Putamen (tissue), 1 donor: ENCODE data around the gene AK3.
"Not testable (repeated sequence)": the region's sequence is repeated elsewhere in the genome, so short reads cannot be mapped to it uniquely, and the experiment has no call there.

Experiments
- DNase-seq: peaks from one replicate; pipeline ENCODE4 v3.0.0-alpha.2; 2016; ENCODE audit warnings: low spot score

AK3 gene

DNA sequence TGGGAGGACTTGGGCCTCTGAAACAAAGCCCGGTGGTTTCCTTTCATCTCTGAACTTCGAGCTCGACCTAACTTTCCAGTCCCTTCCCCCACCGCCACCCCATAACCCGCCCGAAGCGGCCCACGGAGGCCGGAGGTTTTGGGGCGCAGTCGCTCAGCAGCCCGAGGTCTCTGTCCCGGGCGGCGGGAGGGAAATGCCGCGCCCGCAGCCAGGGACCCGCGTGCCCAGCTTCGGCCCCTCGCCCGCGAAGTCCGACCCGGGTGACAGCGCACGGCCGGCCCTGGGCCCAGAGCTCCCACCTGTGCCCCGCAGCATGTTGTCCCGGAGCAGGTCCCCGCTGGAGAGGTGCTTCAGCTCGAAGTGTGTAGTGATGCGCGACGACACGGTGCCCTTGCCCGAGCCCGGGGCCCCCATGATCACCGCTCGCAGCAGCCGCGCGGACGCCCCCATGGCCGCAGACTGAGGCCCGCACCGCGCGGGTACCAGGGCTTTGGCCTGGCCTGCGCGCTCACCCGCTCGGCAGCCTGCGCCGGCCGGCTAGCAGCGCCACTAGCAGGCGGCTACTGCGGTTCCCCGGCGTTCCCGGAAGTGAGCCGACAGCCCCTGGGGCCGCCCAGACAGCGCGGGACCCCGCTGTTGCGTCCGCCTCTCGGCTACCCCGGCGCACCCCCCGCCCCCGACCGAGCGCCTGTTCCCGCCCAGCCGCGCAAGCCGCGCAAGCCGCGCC is at the start of gene AK3:
TSS of gene AK3 (minus strand) at position 565 of the 727 bp plus-strand sequence. CDS start at position 450, 115 bp downstream.
- peak; percentile 77 for DNase-seq

DNA sequence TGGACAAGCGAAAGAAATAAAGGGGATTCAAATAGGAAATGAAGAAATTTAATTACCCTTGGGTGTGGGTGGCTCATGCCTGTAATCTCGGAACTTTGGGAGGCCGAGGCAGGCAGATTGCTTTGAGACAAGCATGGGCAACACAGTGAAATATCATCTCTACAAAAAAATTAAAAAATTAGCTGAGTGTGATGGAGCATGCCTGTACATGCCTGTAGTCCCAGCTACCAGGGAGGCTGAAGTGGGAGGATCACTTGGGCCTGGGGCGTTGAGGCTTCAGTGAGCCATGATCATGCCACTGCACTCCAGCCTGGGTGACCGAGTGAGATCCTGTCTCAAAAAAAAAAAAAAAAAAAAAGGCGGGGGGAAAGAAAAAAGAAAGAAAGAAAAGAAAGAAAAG is 47.7 kb upstream of the AK3 start:
- no peak for DNase-seq

DNA sequence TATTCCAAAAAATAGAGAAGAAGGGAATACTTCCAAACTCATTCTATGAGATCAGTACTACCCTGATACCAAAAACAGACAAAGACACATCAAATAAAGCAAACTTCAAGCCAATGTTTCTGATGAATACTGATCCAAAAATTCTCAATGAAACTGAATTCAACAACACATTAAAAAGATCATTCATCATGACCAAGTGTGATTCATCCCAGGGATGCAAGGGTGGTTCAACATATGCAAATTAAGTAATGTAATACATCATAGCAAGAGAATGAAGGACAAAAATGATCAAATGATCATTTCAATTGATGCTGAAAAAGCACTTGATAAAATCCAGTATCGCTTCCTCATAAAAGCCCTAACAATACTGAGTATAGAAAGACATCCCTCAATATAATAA is 46.9 kb upstream of the AK3 start:
- DNase-seq, result no peak

DNA sequence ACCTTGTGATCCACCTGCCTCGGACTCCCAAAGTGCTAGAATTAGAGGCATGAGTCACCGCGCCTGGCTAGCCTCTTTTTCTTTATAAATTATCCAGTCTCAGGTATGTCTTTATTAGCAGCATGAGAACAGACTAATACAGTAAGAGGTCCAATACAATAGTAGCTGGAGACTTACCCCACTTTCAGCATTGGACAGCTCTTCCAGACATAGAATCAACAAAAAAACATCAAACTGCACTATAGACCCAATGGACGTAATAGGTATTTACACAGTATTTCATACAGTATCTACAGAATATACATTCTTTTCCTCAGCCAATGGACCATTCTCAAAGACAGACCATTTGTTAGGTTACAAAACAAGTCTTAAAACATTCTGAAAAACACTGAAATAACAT is 45.6 kb upstream of the AK3 start:
- no peak for DNase-seq

DNA sequence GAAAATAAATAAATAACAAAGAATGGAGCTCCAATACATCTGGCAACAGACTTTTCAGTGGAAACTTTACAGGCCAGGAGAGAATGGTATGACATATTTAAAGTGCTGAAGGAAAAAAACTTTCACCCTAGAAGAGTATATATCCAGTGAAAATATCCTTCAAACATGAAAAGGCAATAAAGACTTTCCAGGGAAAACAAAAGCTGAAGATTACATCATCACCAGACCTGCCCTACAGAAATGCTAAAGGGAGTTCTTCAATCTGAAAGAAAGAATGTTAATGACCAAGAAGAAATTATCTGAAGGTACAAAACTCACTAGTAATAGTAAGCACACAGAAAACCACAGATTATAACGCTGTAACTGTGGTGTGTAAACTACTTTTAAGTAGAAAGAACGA is 43.4 kb upstream of the AK3 start:
- DNase-seq, result no peak

DNA sequence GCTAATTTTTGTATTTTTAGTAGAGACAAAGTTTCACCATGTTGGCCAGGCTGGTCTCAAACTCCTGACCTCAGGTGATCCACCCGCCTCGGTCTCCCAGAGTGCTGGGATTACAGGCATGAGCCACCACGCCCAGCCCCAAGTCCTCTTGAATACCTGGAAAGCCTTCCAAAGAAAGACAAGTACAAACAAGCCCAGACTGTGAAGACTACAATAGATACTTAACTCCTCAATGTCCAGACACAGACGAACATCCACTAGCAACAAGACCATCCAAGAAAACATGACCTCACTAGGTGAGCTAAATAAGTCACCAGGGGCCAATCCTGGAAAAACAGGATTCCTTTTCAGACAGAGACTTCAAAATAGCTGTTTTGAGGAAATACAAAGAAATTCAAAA is 42.2 kb upstream of the AK3 start:
- DNase-seq, result not testable (repeated sequence)

DNA sequence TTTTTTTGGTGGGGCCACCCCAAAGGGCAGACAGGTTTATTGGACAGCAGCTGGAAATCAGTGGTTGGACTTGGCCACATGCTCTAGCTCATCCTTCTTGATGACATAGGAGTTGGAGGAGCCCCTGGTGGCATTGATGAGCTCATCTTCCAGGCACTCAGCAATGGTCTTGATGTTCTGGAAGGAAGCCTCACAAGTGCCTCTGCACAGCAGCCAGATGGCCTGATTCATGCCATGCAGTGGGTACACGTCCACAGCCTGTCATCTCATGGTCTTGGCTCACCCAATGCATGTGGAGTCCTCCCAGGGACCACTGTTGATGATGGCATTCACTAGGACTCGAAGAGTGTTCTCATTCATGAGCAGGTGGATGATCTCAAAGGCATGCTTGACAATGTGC is 40.4 kb upstream of the AK3 start:
- no peak for DNase-seq

DNA sequence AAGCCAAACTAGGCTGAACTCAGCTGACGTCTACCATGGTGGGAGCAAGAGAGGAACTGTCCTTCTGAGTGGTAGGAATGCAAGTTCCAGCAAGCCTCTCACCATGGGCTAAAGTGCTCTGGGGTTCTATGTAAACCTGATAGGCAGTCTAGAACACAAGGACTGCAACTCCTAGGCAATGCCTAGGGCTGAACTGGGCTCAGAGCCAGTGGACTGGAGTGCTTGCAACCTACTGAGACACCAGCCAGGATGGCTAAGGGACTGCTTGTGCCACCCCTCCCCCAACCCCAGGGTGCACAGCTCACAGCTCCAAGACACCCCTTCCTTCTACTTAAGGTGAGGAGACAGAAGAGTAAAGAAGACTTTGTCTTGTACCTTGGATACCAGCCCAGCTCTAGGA is 39.6 kb upstream of the AK3 start:
- no peak for DNase-seq

DNA sequence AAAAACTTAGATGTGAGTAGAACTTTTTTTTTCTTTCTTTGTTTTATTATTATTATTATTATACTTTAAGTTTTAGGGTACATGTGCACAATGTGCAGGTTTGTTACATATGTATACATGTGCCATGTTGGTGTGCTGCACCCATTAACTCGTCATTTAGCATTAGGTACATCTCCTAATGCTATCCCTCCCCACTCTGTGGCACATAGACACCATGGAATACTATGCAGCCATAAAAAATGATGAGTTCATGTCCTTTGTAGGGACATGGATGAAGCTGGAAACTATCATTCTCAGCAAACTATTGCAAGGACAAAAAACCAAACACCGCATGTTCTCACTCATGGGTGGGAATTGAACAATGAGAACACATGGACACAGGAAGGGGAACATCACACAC is 34.0 kb upstream of the AK3 start:
- DNase-seq, result not testable (repeated sequence)

DNA sequence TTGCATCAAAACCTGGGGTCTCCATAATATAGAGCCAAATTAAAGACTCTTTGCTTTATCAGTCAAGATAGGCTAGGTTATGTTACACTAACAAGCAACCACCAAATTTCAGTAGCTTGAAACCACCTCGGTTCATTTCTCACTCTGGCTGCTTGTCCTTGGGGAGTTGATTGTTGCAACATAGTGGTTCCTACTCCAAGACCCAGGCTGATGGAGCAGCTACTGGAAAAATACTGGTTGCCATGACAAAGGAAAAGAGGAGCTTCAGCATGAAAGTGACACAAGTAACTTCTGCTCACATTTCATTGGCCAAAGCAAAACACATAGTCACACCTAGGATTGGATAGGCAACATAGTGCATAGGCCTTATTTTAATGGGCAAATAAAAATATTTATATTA is 33.2 kb upstream of the AK3 start:
- DNase-seq, result no peak

DNA sequence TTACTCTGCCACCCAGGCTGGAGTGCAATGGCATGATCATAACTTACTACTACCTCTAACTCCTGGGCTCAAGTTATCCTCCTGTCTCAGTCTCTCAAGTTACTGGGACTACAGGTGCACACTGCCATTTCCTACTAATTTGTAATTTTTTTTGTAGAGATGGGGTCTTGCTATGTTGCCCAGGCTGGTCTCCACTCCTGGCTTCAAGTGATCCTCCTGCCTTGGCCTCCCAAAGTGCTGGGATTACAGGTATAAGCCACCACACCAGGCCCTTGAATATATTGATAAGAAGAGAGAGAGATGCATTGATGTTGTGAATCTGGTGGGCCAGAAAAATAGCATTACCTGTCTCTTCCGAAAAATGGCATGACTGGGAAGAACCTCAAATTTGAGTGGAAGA is 30.8 kb upstream of the AK3 start:
- DNase-seq, result no peak

DNA sequence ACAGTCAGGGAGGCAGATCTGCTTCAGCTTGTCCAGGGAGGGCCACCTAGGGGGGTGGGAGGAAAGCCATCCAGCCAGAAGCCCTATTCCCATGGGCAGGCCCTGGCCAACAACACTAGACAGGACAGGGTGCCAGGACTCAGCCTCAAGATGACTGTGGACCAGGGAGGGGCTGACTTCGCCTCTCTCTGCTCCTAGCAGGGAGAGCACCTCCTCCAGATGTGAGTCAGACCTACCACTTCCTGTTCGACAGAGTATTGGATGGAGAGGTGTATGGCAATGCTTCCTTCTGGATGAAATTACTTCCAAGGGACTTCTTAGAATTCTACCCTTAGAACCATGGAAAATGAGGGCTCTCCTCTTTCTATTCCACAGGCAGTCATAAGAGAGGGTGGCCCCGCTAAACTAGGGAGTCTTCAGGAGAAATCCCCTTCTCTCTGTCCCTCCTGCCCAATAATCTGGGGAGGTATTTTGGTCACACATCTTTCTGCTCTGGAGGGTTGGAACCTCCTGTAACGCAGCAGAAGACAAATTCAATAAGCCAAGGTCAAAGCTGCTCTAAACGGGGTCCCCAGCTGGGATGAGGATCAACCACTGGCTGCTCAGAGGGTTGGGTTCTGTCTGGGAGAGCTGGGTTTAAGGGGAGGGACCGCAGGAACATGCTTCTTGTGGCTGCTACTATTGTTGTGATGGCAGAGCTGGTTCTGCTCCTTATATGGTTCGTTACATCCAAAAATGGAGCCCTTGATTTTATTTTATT is 28.5 kb upstream of the AK3 start:
- DNase-seq, result no peak

DNA sequence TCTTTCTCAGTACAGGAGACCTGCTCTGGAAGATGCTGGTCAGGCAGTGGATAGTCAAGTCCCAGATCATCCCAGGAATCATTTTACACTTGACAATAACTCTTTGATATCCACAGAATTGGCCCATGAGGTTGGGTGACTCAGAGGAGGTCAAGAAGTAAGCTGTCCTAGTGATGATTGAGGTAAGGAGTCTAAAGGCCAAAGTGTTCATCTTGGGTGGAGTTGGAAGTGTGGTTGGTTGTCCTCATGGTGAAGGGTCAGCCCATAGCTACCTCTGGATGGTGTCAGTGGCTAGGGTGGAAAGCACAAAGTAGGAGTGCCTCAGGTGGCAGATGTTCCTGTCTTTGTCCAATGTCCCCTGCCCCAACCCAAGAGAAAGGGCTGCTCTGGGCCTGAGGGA is 27.7 kb upstream of the AK3 start:
- no peak for DNase-seq

DNA sequence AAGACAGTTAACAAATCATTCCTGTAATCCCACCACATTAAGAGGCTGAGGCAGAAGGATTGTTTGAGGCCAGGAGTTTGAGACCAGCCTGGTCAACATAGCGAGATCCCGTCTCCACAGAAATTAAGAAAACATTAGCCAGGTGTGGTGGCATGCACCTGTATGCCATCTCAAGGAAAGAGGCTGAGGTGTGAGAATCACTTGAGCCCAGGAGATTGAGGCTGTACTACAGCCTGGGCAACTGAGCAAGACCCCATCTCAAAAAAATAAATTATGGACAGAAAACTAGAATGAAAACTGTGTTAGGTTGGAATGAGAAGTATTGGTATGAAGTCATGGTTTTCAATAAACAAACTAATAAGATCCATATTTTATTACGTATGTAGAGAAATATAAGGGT is 23.0 kb upstream of the AK3 start:
- DNase-seq, result no peak

DNA sequence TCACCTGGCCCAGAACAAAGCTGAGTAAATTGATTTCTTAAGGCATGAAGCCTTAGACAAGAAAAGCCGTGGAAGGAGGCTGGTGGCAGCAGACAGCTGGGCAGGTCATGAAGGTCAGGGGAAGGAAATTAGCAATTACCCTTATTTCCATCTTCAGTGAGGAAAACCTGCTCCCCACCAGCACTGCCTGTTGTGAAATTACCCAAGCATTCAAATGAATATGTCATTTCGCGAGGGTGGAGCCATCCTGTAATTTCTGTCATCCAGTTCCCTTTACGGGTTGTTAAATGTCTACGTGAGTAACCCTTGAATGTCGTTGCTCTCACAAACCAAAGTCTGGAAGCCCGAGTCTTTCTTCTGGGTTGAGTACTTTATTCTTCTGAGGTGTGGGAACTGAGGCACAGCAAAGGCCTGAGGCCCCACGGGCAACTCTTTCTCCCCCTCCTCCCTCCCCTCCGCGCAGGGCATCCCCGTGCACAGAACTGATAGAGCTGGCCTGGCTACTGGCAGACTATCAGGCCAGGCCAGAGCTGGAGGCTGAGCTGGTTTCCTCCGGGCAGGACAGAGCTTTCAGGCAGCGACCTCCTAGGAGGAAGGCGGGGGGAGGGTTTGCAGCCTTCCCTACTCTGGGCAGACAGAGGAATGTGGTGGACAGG is 22.0 kb upstream of the AK3 start:
- DNase-seq, result peak; percentile 11

DNA sequence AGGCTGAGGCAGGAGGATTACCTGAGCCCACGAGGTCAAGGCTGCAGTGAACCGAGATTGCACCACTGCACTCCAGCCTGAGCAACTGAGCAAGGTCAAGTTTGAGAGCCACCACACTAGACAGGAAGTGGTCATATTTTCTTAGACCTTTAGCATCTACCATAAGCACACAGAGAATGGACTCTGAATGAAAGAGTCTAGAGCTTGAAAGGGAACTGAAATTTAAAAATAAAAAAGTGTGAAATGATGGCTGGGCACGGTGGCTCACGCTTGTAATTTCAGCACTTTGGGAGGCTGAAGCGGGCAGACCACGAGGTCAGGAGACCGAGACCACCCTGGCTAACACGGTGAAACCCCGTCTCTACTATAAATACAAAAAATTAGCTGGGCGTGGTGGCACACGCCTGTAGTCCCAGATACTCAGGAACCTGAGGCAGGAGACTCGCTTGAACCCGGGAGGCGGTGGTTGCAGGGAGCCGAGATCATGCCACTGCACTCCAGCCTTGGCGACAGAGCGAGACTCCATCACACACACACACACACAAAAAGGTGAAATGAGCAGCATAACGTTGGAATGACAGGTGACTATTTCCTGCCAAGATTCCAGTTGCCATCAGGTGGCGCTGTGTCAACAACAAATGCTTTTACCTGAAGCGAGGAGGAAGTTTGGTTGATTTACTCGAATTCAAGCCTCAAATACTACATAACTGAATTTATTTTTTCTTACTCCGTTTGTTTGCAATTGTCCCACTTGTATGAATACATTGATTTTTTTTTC is 21.3 kb upstream of the AK3 start:
- peak; percentile 61 for DNase-seq

DNA sequence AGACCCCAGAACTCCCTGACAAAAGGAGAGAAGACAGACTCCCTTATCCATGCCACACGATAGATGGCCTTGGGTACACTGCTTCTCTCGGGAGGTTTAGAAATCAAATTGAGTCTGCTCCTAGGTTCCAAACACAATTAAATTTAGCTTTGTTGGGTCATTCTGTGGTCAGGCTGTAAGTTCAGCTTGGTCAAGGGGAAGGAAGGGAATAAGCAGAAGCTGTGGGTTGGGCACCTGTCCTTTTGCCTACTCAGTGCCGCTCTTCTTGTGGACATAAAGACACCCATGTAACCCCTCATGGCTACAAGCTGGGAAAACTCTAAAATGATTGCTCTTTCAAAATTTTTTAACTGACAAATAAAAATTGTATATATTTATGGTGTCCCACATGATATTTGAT is 19.1 kb upstream of the AK3 start:
- DNase-seq, result peak; percentile 12

DNA sequence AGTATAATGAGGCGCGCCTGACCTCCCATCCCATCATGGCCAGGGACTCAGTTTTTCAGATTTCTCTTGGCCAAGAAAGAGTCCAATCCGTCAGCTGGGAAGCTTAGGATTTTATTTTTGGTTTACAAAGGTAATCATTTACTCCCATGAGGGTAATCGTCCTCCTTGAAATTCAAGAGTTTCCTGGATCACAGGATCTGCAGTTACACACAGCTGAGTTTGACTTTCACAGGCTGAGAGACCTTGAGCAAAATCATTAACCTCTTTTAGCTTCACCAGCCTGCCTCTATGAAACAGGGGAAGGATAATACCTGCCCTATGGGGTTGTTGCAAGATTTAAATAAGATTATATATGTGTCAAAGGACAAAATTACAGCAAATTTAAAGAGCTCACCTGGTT is 15.4 kb upstream of the AK3 start:
- no peak for DNase-seq

DNA sequence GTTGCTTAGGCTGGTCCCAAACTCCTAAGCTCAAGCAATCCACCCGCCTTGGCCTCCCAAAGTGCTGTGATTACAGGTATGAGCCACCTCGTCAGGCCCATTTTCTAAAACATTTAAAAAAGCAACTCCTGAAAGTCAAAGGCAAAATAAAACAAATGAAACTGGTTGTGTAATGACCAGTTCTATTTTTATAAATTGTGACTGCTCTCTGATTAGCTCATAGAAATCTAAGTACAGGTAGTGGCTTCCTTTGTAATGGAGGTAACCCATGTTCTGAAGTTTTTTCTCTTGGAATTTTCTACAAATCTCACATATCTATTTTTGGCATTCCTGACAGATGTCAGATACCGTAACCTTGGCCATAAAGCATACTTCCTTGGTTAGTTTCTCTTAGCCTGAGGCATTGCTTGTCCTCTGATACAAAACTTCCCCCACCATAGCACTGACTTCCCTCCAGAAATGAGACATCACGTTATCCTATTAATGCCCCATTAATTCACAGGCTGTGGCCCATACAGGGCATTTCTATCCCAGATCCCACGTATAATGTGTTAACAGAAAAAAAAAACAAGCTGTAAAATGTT is 14.1 kb upstream of the AK3 start:
- DNase-seq, result no peak

DNA sequence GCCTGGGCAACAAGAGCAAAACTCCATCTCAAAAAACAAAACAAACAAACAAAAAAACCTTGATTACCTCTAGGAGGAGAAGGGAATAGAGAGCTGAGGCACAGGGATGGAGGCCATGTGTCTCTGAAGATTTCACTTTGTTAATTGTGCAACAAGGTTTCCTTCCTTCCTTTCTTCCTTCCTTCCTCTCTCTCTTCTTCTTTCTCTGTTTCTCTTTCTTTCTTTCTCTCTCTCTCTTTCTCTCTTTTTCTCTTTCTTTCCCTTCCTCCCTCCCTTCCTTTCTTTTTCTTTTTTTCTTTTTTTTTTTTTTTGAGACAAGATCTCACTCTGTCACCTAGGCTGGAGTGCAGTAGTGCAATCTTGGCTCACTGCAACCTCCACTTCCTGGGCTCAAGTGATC is 13.5 kb upstream of the AK3 start:
- DNase-seq, result not testable (repeated sequence)

DNA sequence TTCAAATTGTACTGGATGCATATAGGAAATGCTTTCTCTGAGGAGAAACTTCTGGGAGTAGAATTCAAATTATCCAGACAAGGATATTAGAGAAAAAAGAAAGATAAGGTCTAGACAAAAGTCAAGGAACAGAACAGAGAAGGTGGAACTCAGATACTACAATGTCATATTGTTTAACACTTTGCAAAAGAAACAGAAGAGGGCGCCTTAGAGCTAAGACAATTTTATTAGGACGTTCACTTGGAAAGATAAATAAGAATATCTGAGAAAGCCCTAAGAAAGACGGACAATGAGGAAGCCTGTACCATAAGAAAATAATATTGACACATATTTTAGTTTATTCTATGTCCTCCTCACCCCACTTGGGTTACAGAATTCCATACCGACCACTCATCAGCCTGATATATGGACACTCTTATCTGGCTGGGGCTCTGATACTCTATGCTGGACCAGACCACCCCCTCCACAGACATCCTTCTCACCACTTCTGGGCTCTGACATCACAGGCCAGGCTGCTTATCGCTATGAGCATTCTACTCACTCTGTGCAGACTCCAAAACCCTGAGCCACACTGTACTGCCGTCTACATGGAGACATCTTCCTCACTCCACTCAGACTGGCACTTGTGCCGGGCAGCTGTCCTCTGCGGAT is 9.1 kb upstream of the AK3 start:
- no peak for DNase-seq

DNA sequence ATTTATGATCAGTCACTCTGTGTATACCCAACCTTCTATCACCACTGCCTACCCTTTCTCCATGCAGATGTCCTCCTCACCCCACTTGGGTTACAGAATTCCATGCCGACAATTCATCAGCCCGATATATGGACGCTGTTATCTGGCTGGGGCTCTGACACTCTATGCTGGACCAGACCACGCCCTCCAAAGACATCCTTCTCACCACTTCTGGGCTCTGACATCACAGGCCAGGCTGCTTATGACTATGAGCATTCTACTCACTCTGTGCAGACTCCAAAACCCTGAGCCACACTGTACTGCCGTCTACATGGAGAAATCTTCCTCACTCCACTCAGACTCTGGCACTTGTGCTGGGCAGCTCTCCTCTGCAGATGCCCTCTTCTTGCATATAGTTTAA is 7.6 kb upstream of the AK3 start:
- DNase-seq, result no peak
